Measurements from ENCODE around the gene COPB1.
A peak's percentile ranks its signal among the peaks of the same experiment; 100 is the strongest.
"Not testable (repeated sequence)": the region's sequence is repeated elsewhere in the genome, so short reads cannot be mapped to it uniquely, and the experiment has no call there.

COPB1 gene

DNA sequence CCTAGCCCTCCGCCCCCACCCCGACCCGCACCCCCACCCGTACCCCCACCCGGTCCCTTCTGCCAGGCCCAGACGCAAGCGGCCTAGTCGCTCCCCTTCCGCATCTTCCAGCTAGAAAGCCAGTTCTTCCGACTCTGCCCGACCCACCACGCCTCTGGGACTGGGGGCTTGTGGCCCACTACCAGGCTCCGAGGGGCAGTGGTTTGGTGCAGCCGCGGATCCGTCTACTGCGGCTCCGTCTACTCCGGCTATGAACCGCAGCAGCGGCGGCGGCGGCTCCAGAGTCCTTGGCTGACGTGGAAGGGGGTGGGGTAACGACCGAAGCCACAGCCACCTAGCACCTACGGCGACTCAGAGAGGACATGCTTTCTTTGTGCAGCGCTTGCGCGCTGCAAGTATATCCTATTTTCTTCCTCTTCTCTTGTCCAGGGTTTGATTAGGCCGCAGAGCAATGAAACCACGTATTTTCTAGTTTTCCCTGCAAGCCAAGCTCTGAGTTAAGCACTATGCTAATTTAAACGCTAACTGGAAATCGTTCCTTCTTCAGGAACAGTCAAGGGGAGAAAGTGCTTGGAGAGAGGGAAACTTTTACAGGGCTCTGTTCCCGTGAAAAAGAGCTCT is at the start of gene COPB1:
COPB1 (minus strand) TSS at position 252 of the 621 bp plus-strand sequence. CDS start 883 bp downstream, outside the sequence.
- intact Hi-C loops (cut with DNase I) = loop anchor here (2.0 kb wide), 1 partner anchor 19 kb away; no protein-coding TSS in a partner anchor
- peak; percentile 88 to 97 (median 94) for DNase-seq

- intact Hi-C loops (cut with DNase I) = no loop called here
These were observed 47.8 kb upstream of the COPB1 start for GRCh38 chr11:14547440-14547839.

GRCh38 chr11:14546672-14547071 is 47.1 kb upstream of the COPB1 start:
- DNase-seq = peak in 6 of 42 donors; percentile 20 to 57 (median 32)
- intact Hi-C loops (cut with DNase I) = no loop called here

More at GRCh38 chr11:14547440-14547839, 47.8 kb upstream of the COPB1 start:
- no peak for DNase-seq

- intact Hi-C loops (cut with DNase I) = loop anchor here (5.0 kb wide), 1 partner anchor 98 kb away; the partner anchor contains the start of gene PDE3B
- DNase-seq = no peak
These were observed 45.0 kb upstream of the COPB1 start for GRCh38 chr11:14544611-14545010.

DNA sequence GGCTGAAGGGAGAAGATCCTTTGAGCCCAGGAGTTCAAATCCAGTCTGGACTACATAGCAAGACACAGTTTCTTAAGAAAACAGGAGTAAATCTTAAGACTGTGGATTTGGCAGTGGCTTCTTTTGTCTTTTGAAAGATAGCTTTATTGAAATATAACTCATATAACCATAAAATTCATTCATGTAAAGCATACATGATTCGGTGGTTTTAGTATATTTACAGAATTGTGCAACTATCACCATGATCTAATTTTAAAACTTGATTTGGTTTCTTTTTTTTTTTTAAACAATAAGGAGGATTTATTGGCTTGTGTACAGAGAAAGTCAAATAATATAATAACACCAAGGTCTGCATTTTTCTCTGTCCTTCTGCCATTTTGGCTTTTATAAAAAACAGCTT is 43.6 kb upstream of the COPB1 start:
- intact Hi-C loops (cut with DNase I) = loop anchor here (5.0 kb wide), 1 partner anchor 99 kb away; the partner anchor contains the start of gene PDE3B
- DNase-seq = no peak

DNA sequence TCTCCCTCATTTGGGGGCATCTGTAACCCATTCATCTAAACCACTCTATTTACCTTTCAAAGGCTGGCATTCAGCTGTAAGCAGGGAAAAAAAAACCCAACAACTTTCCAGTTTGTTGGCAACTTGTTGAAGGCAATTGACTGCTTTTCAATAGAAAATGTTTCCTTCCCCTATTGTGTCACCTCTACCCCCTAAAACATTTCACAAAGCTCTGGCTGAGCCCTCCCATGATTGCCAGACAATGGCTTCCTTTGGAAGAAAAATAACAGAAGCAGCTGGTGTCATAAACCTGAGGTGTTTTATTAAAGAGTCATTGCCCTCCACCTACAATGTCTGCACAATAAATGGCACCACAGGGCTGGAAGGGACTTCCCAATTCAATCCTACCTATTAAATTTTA is 42.7 kb upstream of the COPB1 start:
- intact Hi-C loops (cut with DNase I) = loop anchor here (5.0 kb wide), 1 partner anchor 100 kb away; the partner anchor contains the start of gene PDE3B
- DNase-seq = no peak

- peak in 14 of 42 donors; percentile 16 to 59 (median 28) for DNase-seq
- intact Hi-C loops (cut with DNase I) = loop anchor here (5.0 kb wide), 1 partner anchor 101 kb away; the partner anchor contains the start of gene PDE3B
These were observed 41.8 kb upstream of the COPB1 start for GRCh38 chr11:14541192-14541947.

- intact Hi-C loops (cut with DNase I) = loop anchor here (5.0 to 10.0 kb wide), 2 partner anchors 102 to 365 kb away; partner anchors contain the start of gene PDE3B
- DNase-seq = no peak
These were observed 40.4 kb upstream of the COPB1 start for GRCh38 chr11:14539982-14540421.

DNA sequence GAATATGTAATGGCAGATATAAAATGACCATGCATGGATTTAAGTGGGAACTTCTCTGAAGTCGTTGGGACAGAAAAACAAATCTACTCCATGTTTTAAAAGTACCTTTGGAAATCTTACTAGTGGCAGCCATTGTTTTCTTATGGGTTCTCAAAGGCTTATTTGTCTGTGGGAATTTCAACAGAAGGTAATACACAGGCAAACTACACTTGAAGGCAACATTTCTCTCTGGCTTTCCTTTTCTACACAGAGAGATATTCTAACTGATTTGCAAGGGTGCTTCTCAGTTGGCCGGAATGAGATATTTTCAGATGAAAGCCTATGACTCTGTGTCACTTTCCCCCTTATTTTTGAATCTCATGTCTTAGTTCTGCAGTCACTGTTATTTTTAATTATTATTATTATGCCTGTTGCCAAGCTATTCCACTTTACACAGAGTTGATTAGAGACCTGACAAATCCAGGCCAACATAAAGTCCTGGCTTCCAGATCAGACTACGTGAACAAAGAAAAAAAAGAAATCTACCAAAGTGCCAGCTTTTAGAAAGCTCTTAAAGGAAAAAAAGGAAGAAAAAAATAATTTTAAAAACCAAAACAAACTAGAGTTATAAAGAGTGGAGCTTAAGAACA is 39.4 kb upstream of the COPB1 start:
- no peak for DNase-seq
- intact Hi-C loops (cut with DNase I) = loop anchor here (10.0 kb wide), 1 partner anchor 366 kb away; no protein-coding TSS in a partner anchor

GRCh38 chr11:14538271-14538925 is 38.8 kb upstream of the COPB1 start:
- intact Hi-C loops (cut with DNase I) = loop anchor here (10.0 kb wide), 1 partner anchor 366 kb away; no protein-coding TSS in a partner anchor
- DNase-seq = no peak

GRCh38 chr11:14537134-14537599 is 37.6 kb upstream of the COPB1 start:
- intact Hi-C loops (cut with DNase I) = loop anchor here (10.0 kb wide), 1 partner anchor 368 kb away; no protein-coding TSS in a partner anchor
- DNase-seq = peak in 18 of 42 donors; percentile 10 to 65 (median 31)

GRCh38 chr11:14535166-14535565 is 35.6 kb upstream of the COPB1 start:
- DNase-seq = not testable (repeated sequence)
- intact Hi-C loops (cut with DNase I) = loop anchor here (10.0 kb wide), 1 partner anchor 370 kb away; no protein-coding TSS in a partner anchor

DNA sequence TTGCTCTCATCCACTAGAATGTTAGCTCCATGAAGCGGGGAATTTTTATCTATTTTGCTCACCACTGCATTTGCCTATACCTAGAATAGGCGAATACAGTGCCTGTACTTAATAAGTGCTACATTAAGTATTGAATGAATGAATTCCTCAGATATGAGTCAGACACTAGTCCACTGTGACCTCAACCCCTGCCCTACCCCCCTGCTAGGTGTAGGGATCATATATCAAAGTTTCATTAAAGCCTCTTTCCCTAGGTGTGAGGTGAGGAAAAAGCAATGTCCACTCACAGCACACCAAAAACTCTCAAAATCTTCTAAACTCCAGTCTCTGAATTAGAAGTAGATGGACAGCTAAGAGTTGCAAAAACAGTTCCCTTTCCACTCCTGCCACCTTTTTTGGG is 30.3 kb upstream of the COPB1 start:
- intact Hi-C loops (cut with DNase I) = loop anchor here (10.0 kb wide), 1 partner anchor 375 kb away; no protein-coding TSS in a partner anchor
- no peak for DNase-seq

- DNase-seq = no peak
- intact Hi-C loops (cut with DNase I) = no loop called here
These were observed 29.7 kb upstream of the COPB1 start for GRCh38 chr11:14529321-14529720.

DNA sequence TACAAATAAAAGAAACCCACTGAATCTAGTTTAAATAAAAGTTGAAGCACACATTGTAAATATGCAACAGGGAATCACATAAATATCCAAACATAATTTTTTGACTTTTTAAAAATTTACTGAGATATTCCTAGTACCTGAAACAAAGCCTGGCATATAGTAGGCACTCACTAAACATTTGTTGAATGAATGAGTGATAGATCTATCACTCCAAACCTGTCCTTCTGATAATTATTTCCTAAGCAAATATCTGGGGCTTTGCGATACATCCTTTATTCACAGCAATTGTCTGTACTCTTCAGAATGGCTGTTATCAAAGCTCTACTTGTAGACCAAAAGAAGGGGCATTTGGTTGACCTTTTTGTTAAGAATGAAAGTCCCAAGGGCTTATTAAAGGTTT is 23.2 kb upstream of the COPB1 start:
- intact Hi-C loops (cut with DNase I) = no loop called here
- DNase-seq = no peak

- intact Hi-C loops (cut with DNase I) = no loop called here
- no peak for DNase-seq
These were observed 22.6 kb upstream of the COPB1 start for GRCh38 chr11:14522245-14522644.

- no peak for DNase-seq
- intact Hi-C loops (cut with DNase I) = no loop called here
These were observed 21.1 kb upstream of the COPB1 start for GRCh38 chr11:14520747-14521151.
